HTERT RPE-1 (cell line): ENCODE results near the gene VPS18.

Experiments used
- in situ Hi-C: fragments of 300-500 bp; cut with MboI; formaldehyde crosslinking; loops from 4 replicates; pipeline ENCODE4 v1.14.3; 2020; ENCODE audit warnings: low sequenced_read_pairs

The VPS18 gene

DNA sequence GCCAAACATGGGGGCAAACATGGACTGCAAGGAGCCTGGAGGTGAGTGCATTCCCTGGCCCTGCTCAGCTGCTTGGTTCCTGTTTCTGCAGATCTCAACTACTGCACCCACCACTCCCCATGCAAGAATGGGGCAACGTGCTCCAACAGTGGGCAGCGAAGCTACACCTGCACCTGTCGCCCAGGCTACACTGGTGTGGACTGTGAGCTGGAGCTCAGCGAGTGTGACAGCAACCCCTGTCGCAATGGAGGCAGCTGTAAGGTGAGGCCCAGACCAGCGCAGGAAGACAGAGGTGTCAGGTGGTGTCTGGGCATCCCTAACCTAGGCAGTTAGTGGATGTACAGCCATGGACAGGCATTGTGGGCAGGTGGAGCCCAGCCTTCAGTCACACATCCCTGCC, 40.2 kb downstream of the VPS18 start:
- in situ Hi-C loops: no loop called here

DNA sequence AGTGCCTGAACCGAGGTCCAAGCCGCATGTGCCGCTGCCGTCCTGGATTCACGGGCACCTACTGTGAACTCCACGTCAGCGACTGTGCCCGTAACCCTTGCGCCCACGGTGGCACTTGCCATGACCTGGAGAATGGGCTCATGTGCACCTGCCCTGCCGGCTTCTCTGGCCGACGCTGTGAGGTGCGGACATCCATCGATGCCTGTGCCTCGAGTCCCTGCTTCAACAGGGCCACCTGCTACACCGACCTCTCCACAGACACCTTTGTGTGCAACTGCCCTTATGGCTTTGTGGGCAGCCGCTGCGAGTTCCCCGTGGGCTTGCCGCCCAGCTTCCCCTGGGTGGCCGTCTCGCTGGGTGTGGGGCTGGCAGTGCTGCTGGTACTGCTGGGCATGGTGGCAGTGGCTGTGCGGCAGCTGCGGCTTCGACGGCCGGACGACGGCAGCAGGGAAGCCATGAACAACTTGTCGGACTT, 42.0 kb downstream of the VPS18 start:
- in situ Hi-C loops: no loop called here

DNA sequence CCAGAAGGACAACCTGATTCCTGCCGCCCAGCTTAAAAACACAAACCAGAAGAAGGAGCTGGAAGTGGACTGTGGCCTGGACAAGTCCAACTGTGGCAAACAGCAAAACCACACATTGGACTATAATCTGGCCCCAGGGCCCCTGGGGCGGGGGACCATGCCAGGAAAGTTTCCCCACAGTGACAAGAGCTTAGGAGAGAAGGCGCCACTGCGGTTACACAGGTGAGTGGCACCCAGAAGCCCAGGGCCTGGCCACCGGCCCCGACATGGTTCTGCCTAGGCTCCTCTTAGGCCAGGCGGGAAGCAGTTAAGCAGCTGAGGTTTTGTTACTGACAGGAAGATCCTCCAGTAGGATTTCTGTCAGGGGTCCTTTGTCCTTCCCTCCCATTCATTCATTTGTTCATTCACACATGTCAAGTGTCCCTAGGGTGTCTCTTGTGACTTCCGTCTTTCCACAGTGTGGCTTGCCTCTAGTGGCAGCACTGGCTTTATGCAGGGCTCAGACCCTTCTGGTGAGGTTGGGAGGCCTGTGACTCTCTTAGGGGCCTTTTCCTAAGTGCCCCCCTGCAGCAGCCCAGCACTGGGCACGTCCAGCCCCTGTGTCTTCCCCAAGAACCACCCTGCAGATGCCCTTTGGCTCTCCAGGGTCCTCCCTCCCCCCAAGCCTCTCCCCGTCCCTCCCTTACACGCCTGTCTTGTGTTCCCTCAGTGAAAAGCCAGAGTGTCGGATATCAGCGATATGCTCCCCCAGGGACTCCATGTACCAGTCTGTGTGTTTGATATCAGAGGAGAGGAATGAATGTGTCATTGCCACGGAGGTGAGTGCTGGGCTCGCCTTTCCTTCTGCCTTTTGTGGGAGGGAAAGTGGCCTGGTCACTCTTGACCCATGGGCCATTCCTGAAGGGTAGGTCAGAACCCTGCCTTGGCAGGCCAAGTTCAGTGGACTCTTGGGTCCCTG, 42.7 kb downstream of the VPS18 start:
- in situ Hi-C loops: no loop called here

DNA sequence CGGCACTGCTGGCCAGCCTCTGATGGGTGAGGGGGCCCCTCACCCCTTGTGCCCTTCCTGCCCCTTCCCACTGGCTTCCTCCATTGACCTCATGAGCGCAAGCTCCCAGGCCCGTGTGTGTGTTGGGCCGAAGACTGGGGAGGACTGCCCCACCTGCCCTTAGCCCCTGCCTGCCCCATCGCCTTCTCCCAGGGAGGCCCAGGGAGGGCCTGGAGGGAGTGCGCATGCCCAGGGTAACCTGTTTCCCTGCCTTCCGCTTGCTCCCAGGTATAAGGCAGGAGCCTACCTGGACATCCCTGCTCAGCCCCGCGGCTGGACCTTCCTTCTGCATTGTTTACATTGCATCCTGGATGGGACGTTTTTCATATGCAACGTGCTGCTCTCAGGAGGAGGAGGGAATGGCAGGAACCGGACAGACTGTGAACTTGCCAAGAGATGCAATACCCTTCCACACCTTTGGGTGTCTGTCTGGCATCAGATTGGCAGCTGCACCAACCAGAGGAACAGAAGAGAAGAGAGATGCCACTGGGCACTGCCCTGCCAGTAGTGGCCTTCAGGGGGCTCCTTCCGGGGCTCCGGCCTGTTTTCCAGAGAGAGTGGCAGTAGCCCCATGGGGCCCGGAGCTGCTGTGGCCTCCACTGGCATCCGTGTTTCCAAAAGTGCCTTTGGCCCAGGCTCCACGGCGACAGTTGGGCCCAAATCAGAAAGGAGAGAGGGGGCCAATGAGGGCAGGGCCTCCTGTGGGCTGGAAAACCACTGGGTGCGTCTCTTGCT, 43.7 kb downstream of the VPS18 start:
- in situ Hi-C loops: no loop called here

DNA sequence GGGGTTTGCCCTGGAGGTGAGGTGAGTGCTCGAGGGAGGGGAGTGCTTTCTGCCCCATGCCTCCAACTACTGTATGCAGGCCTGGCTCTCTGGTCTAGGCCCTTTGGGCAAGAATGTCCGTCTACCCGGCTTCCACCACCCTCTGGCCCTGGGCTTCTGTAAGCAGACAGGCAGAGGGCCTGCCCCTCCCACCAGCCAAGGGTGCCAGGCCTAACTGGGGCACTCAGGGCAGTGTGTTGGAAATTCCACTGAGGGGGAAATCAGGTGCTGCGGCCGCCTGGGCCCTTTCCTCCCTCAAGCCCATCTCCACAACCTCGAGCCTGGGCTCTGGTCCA, 44.3 kb downstream of the VPS18 start:
- in situ Hi-C loops: no loop called here

DNA sequence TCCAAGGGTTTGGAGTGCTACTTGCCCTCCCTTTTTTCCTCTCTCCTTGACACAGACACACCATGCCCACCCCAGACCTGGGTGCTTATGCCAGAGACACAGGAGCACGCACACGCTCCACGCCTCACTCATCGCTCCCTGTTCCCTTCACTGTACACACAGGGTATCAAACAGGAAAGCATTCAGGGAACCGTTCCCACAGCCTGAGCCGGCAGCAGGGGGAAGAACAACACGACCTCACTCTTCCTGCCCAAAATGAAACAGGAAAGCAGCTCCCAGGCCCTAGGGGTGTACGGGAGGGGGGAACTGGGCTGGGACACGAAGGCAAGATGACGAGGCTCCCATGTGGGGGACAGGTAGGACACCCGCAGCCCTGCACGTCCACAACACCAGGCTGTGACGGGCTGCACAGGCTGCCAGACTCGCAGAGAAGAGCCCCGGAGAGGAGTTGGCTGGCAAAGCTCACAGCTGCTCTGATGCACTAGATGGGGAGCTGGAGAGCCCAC, 46.1 kb downstream of the VPS18 start:
- in situ Hi-C loops: no loop called here

DNA sequence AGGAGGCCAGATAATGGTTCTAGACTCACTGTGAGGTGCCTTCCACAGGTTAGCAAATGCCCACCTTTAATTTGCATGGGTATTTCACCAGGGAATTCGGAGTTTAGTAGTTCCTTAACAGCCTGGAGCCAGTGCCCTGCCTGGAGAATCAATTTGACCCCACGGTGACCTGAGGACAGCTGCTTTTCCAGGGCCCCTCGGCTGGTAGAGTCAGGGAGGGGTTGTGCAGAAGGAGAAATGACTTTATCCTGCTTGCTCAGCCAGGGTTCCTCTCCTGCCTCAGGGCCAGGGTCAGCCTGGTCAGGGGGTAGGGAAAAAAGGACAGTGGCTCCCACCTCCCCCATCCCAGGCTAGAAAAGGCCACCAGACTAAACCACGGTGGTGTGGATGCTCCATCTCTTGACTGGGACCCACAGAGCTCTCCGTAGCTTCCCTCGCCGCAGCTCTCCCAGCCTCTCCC, 46.8 kb downstream of the VPS18 start:
- in situ Hi-C loops: no loop called here

DNA sequence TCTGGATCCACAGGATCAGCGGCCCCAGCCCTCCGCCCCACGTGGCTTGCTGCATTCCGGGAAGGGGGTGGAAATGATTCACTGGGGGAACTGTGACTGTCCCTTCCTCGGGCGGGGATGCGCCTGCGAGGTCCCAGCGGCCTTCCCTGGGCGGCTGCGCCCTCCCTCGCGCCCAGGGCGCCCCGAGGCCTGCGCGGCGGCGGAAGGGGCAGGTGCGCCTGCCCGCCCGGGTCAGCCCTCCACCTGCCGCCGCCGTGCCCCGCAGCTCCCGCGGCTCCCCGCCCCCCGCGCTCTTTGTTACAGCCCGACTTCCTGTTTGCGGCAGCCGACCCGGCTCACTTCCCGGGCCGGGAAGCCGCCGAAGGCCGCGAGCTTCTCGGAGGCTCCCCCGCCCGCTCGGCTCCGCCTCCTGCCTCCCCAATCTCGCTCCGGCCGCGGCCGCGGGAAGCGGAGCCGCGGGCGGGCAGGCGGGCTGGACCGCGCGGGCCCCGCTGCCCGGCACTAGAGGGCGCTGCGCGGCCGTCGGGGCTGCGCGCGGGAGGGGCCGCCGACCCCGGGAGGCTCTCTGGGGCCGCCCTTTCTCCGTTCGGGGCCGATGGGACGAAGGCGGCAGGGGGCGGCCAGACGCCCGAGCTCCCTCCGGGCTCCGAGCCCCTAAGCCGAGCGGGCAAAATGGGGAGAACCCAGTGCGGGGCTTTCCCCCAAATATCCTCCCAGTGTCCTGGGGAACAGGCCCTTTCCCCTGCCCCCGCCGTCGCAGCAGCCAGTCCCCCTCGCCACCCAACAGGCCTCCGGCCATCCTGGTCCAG, 47.5 kb downstream of the VPS18 start:
- in situ Hi-C loops: no loop called here

DNA sequence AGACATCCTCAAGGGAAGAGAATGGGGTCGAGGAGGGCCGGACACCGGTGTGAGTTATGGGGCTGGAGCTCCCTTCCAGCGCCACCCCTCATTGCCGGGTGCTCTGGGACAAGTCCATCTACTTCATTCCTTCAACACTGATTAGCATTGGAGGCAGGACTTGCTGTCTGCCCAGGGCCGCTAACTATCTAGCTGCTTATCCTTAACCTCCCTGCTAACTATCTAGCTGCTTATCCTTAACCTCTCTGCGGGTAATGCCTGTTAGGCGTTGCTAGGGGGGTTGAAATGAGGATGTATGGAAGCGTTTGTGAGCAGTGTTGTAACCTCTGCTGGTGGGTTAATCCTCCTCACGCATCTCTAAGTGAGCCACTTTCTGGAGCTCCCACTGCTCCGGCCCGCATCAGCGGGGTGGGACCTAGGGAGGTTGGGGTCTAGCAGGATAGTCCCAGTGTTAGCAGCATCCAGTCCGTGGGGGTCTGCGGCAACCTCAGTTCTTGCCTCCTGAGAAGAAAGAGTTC, 48.1 kb downstream of the VPS18 start:
- in situ Hi-C loops: no loop called here

DNA sequence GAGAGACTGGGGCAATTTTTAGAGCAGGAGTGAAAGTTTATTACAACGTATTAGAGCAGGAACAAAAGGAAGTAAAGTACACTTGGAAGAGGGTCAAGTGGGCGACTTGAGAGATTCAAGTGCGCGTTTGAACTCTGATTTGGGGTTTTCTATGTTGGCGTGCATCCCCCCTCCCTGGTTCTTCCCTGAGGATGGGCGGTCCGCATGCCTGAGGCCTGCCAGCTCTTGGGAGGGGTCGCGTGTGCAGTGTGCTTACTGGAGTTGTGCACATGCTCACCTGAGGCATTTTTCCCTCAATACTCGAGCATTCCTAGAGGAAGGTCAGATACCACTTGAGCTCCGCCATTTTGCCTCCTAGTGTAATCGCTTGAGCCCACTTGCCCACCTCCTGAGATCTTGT, 48.6 kb downstream of the VPS18 start:
- in situ Hi-C loops: no loop called here

DNA sequence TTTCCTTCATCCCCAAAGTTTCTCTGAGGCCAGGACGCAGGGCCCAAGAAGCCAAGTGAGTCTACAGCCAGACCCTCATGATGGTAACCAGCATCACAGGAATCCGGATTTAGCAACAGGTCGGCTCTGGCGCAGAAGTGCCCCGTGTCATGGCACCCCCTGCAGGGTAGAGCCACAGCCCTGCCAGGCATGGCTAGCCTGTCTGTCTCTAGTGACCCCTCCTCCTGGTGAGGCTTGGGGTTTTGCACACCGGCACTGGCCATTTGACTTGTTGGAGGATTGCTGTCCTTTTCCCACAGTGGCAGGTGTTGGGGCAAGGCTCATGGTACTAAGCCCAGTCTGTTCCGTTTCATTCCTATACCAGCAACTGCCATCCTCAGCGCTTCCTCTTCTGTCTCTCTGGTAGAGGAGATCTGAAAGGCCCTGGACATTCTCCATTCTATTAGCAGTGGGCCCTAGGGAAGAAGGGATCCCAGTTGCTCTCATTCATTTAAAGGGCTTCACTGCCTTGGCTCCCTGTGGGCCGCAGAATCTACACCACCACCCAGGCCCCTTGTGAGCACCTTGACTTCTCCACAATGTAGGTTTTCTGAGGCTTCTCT, 49.6 kb downstream of the VPS18 start:
- in situ Hi-C loops: no loop called here

DNA sequence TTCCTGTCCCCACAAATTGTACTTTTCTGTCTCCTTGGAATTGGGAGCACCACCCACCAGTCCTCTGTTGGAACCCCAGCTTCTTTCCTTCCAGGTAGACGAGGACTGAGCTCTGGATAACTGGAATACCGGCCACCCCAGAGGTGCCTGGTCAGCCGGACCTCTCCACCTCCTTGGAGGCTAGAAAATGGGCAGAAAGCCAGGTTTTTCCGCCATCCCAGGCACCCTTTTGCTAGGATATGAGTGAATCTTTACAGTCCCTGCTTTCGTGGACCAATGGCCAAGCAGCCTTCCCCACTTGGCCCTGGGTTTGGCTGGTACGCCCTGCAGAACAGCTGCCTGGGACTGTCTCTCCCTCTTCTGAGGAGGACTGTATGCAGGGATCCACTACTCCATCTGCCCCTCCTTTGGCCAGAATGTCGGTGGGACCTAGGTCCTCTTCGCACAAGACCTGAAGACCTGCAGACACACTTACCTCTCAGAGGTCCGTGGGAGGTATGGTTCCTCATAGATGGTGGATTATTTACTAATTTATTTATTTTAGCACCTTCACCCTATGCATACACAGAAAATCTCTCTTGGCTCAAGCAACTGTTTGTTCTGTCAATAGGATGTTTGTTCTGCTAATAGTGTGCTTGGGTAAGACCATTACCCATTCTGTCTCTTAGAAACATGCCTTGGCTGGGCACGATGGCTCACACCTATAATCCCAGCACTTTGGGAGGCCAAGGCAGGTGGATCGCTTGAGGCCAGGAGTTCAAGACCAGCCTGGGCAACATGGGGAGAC, 50.5 kb downstream of the VPS18 start:
- in situ Hi-C loops: no loop called here

DNA sequence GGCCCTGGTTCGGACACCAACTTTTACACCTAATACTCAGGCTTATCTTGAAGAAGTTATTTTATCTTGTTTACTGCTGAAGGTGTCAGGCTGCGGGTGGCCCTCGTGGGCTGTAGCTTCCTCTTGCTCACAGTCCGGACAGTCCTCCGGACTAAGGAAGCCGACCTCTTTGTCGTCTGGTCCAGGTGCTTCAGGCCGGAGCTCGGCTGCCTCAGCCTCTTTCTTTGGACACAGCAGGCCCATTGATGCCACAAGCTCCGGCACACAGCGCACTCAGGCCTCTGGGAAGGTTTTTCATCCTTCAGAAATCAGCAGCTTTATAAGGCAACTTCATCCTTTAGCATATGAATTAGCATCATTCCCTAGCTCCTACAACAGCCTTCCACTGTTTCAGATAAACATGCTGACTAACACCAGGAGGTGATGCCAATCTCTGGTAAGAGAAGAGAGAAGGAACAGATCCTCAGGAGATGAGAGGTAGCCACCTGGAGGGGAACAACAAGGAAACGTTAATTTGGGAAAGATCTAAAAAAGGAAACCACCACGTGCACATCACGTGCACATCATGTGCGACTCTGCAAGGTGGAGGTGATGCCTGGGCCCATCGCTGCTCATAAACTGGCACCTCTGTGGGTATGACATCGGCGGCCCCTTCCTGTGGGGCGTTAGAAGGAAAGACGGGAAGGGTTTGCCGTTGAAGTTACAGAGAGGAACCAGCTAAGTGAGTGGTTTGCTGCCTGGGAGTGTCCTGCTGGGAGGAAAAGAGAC, 54.6 kb downstream of the VPS18 start:
- in situ Hi-C loops: no loop called here

DNA sequence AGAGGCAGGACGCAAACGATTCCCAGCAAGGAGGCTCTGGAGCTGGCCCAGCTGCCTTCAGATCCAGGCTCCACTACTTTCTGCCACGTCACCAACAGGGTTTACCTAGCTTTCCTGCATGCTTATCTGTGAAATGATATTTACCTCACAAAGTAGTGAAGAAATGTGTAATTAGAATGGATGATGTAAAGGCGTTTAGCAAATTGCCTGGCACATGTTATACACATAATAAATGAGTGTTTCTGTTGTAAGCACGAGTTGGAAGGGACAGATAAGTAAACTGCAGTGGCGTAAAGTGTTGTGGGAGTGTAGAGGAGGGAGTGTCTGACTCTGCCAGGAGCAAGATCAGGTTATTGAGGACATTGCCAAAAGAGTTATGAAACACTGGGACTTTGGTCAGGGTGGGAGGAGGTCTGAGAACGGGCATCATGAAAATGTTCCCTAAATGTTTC, 55.5 kb downstream of the VPS18 start:
- in situ Hi-C loops: no loop called here

DNA sequence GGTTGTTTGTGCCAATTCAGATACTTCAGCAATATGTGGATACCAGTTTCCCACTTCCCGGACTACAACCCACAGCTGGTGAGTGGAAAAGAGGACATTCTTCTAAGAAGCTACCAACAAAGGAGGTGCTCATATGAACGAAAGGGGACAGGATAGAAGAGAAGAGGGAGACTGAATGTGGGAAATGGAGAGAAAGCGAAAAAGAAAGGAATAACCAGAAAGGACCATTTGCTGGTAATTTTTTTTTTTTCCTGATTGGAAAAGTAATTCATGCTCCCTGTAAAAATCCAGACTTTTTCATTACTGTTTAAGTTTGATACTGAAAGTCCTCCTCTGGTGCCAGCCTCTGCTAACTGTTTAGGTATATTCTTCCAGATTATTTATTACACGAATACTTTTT, 57.5 kb downstream of the VPS18 start:
- in situ Hi-C loops: no loop called here

DNA sequence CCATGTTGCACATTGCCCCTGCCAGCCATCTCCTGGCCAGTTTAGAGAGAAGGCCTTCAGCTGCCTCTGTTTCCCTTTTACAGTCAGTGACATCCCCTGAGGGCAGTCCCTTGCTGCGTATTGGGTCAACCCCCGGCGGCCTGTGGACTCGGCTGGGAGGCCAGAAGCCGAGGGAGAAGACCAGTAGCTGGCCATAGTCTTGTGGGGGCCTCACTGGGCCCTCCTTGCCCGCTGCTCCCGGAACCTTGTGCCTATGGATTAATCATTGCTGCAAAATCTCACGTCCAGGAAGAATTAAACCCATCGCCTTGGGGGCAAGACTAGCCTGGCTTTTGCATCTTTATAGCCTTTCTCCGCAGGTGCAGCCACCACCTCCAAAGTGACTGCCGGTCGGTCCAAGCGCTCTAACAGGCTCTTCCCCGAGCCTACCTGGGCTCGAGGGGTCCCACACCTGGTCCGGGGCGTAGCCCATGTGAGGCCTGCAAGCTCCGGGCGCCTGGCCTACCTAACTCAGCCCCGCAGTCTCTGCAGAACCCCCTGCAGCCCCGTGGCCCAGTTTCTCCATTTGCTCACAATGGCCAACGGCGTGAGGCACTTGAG, 58.2 kb downstream of the VPS18 start:
- in situ Hi-C loops: no loop called here

DNA sequence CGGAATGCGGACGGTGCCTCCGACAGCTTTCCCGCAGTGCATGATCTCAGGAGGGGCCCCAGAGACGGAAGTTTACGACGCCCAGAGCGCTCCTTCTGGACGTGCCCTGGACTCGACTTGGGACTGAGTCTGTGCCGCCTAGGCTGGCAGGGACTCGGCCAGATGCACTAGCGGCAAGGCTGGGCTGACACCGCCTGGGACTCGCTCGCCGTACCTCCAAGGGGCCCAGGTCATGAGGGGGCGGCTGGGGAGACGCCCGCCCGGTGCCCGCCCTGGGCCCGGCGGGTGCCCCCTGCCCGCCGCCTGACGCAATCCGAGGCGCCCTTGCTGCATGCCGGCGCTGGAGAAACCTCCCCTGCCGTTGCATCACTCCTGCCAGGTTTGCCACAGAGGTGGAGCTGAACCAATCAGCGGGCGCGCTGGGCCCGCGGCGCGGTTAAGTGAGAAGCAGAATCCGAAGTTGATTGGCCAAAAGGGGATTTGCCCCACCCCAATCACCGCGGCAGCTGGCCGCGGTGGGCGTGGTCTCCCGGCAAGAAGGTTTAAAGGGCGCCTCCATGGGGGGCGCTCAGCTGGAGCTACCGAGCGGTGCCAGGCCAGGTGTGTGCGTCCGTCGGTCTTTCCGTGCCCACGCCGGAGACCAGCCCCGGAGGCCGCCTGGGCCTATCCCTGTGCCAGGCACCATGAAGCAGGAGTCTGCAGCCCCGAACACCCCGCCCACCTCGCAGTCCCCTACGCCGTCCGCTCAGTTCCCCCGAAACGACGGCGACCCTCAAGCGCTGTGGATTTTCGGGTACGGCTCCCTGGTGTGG, 58.9 kb downstream of the VPS18 start, which contains the start of gene CHAC1:
CHAC1 (plus strand) TSS at position 571 of the 812 bp plus-strand sequence; CDS start at position 684, 113 bp downstream.
- in situ Hi-C loops: no loop called here
